Measurements from ENCODE around the gene WBP11. TPM values are rescaled to one million over a fixed set of nuclear protein-coding genes. Genes with fewer than 3 reads are reported as not detected.

WBP11 gene
- total RNA-seq, 1 experiment from 2014 or later = 111 TPM

DNA sequence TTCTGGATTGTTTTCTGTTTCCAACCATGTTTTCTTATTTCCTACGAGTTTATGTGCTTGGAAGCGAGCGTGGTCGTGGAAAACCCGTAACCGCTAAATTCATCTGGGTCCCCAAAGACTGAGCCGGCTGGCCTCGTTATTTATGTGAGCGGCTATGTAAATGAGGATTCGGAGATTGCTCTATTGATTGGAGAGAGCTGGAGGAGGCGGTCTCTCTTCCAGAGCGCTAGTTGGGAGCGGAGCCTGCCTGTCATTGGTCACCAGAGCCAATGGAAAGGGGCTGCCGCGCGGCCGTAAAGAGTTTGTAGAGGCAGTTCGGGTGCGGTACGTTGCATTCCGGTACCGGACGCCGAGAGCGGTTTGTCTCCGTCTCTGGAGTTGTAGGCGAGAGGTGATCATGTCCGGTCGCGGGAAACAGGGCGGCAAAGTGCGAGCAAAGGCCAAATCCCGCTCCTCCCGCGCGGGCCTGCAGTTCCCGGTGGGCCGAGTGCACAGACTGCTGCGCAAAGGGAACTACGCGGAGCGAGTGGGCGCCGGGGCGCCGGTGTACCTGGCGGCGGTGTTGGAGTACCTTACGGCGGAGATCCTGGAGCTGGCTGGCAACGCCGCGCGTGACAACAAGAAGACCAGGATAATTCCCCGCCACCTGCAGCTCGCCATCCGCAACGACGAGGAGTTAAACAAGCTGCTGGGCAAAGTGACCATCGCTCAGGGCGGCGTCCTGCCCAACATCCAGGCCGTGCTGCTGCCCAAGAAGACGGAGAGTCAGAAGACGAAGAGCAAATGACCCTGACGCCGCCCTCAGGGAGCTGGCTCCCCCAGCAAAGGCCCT lies 29.0 kb downstream of the WBP11 start (continued):
- TF ChIP-seq, protein P1, sequence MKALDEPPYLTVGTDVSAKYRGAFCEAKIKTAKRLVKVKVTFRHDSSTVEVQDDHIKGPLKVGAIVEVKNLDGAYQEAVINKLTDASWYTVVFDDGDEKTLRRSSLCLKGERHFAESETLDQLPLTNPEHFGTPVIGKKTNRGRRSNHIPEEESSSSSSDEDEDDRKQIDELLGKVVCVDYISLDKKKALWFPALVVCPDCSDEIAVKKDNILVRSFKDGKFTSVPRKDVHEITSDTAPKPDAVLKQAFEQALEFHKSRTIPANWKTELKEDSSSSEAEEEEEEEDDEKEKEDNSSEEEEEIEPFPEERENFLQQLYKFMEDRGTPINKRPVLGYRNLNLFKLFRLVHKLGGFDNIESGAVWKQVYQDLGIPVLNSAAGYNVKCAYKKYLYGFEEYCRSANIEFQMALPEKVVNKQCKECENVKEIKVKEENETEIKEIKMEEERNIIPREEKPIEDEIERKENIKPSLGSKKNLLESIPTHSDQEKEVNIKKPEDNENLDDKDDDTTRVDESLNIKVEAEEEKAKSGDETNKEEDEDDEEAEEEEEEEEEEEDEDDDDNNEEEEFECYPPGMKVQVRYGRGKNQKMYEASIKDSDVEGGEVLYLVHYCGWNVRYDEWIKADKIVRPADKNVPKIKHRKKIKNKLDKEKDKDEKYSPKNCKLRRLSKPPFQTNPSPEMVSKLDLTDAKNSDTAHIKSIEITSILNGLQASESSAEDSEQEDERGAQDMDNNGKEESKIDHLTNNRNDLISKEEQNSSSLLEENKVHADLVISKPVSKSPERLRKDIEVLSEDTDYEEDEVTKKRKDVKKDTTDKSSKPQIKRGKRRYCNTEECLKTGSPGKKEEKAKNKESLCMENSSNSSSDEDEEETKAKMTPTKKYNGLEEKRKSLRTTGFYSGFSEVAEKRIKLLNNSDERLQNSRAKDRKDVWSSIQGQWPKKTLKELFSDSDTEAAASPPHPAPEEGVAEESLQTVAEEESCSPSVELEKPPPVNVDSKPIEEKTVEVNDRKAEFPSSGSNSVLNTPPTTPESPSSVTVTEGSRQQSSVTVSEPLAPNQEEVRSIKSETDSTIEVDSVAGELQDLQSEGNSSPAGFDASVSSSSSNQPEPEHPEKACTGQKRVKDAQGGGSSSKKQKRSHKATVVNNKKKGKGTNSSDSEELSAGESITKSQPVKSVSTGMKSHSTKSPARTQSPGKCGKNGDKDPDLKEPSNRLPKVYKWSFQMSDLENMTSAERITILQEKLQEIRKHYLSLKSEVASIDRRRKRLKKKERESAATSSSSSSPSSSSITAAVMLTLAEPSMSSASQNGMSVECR (CRISPR knock-in tag; IDR thresholded peaks at IDR 0.05; ENCODE audit: borderline replicate concordance) = peak; percentile 53; the same call in 1 of the 2 replicates
- 0 out of 2 replicates have a peak, but pooled peaks have one; percentile 68 for TF ChIP-seq ZNF232 (CRISPR knock-in tag; IDR thresholded peaks at IDR 0.05)
- no peak for TF ChIP-seq ELF4 (CRISPR knock-in tag; IDR thresholded peaks at IDR 0.05; ENCODE audit: low read depth)
- peak; percentile 73; the same call in 1 of the 2 replicates for TF ChIP-seq SP1 (CRISPR knock-in tag; conservative IDR thresholded peaks at IDR 0.05)
- peak; percentile 79; the same call in 1 of the 2 replicates for TF ChIP-seq TEAD1 (CRISPR knock-in tag; IDR thresholded peaks at IDR 0.05)
- no peak for TF ChIP-seq RELA (CRISPR knock-in tag; IDR thresholded peaks at IDR 0.05; ENCODE audit: borderline replicate concordance)
- TF ChIP-seq TEAD4 (CRISPR knock-in tag; IDR thresholded peaks at IDR 0.05) = peak; percentile 70
- 0 out of 2 replicates have a peak, but pooled peaks have one; percentile 19 for TF ChIP-seq NR2C2 (CRISPR knock-in tag; IDR thresholded peaks at IDR 0.05)
- TF ChIP-seq MYBL2 (CRISPR knock-in tag; IDR thresholded peaks at IDR 0.05) = peak; percentile 72; the same call in 1 of the 2 replicates
- peak; percentile 99 for TF ChIP-seq NFYB (CRISPR knock-in tag; conservative IDR thresholded peaks at IDR 0.05; ENCODE audit: low read depth)
- peak; percentile 70; the same call in 1 of the 2 replicates for TF ChIP-seq NFE2L1 (CRISPR knock-in tag; IDR thresholded peaks at IDR 0.05)
- TF ChIP-seq, protein P2, sequence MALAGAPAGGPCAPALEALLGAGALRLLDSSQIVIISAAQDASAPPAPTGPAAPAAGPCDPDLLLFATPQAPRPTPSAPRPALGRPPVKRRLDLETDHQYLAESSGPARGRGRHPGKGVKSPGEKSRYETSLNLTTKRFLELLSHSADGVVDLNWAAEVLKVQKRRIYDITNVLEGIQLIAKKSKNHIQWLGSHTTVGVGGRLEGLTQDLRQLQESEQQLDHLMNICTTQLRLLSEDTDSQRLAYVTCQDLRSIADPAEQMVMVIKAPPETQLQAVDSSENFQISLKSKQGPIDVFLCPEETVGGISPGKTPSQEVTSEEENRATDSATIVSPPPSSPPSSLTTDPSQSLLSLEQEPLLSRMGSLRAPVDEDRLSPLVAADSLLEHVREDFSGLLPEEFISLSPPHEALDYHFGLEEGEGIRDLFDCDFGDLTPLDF (CRISPR knock-in tag; IDR thresholded peaks at IDR 0.05) = no peak
- TF ChIP-seq, protein P3, sequence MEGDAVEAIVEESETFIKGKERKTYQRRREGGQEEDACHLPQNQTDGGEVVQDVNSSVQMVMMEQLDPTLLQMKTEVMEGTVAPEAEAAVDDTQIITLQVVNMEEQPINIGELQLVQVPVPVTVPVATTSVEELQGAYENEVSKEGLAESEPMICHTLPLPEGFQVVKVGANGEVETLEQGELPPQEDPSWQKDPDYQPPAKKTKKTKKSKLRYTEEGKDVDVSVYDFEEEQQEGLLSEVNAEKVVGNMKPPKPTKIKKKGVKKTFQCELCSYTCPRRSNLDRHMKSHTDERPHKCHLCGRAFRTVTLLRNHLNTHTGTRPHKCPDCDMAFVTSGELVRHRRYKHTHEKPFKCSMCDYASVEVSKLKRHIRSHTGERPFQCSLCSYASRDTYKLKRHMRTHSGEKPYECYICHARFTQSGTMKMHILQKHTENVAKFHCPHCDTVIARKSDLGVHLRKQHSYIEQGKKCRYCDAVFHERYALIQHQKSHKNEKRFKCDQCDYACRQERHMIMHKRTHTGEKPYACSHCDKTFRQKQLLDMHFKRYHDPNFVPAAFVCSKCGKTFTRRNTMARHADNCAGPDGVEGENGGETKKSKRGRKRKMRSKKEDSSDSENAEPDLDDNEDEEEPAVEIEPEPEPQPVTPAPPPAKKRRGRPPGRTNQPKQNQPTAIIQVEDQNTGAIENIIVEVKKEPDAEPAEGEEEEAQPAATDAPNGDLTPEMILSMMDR (IDR thresholded peaks at IDR 0.05) = no peak

DNA sequence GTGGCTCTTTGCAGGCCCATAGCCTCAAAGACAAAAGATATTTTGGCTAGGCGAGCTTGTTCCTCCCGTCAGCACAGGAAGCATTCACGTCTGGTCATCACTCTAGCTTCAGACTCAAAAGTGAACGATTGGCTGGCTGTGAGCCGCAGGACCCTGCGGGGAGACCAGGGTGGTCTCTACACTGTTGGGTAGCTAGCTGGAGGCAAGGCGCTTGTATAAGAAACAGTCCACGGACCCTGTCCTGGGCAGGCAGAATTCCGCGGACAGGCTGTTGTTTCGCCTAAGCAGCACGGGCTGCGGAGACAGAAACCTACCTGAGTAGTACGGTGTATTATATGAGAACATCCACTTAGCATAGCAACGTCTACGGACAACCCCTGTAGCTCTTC lies 29.6 kb downstream of the WBP11 start:
- H3K27me3 Mint-ChIP-seq (ENCODE audit: low read depth) = no peaks in the 10 kb centered on the region; the same call in 1 of the 2 replicates
- ATAC-seq = peak; percentile 7
- peak overlapping the region; percentile 93 for H3K27ac Mint-ChIP-seq
- CTCF ChIA-PET = interaction anchor here (1.3 to 1.6 kb wide), 3 partner anchors 18 to 37 kb away, joined by 4 to 8 read pairs (median 6); partner anchors contain the start of genes C12orf60 and WBP11
- H3K36me3 Mint-ChIP-seq = peaks cover 6% of the 10 kb centered on the region
- peaks cover 39% of the 10 kb centered on the region for H3K4me1 Mint-ChIP-seq
- DNase-seq (ENCODE audit: low spot score) = peak; percentile 47
- POLR2A ChIA-PET = interaction anchor here (0.7 to 2.9 kb wide), 5 partner anchors 29 to 262 kb away, joined by 3 to 22 read pairs (median 3); partner anchors contain the start of genes C12orf60 and WBP11
- no peaks in the 10 kb centered on the region for H3K9me3 Mint-ChIP-seq
- peak overlapping the region; percentile 99 for H3K4me3 Mint-ChIP-seq
- TF ChIP-seq, protein P3 (IDR thresholded peaks at IDR 0.05) = no peak
- TF ChIP-seq EMX1 (CRISPR knock-in tag; IDR thresholded peaks at IDR 0.05) (no peak), STAT6 (CRISPR knock-in tag; conservative IDR thresholded peaks at IDR 0.05; ENCODE audit: low read depth) (no peak), ZNF232 (CRISPR knock-in tag; IDR thresholded peaks at IDR 0.05) (no peak), TEAD4 (CRISPR knock-in tag; IDR thresholded peaks at IDR 0.05) (no peak)
- TF ChIP-seq, protein P4, sequence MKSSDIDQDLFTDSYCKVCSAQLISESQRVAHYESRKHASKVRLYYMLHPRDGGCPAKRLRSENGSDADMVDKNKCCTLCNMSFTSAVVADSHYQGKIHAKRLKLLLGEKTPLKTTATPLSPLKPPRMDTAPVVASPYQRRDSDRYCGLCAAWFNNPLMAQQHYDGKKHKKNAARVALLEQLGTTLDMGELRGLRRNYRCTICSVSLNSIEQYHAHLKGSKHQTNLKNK (CRISPR knock-in tag; IDR thresholded peaks at IDR 0.05) = no peak
- TF ChIP-seq, protein P5, sequence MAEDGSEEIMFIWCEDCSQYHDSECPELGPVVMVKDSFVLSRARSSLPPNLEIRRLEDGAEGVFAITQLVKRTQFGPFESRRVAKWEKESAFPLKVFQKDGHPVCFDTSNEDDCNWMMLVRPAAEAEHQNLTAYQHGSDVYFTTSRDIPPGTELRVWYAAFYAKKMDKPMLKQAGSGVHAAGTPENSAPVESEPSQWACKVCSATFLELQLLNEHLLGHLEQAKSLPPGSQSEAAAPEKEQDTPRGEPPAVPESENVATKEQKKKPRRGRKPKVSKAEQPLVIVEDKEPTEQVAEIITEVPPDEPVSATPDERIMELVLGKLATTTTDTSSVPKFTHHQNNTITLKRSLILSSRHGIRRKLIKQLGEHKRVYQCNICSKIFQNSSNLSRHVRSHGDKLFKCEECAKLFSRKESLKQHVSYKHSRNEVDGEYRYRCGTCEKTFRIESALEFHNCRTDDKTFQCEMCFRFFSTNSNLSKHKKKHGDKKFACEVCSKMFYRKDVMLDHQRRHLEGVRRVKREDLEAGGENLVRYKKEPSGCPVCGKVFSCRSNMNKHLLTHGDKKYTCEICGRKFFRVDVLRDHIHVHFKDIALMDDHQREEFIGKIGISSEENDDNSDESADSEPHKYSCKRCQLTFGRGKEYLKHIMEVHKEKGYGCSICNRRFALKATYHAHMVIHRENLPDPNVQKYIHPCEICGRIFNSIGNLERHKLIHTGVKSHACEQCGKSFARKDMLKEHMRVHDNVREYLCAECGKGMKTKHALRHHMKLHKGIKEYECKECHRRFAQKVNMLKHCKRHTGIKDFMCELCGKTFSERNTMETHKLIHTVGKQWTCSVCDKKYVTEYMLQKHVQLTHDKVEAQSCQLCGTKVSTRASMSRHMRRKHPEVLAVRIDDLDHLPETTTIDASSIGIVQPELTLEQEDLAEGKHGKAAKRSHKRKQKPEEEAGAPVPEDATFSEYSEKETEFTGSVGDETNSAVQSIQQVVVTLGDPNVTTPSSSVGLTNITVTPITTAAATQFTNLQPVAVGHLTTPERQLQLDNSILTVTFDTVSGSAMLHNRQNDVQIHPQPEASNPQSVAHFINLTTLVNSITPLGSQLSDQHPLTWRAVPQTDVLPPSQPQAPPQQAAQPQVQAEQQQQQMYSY (CRISPR knock-in tag; IDR thresholded peaks at IDR 0.05) = no peak
